Sigmoid colon (tissue), 4 donors: ENCODE results near the gene VIT.

Experiments
- EP300 ChIP-seq, 4 donors: sonication (generic); formaldehyde crosslinking; IDR thresholded peaks; one replicate each; pipeline ENCODE4 v1.6.1; 2017; ENCODE audit warnings: antibody characterized with exemption in 4 of 4
- POLR2A ChIP-seq, 2 donors: fragments of 450-650 bp; IDR thresholded peaks; one replicate each; pipeline ENCODE4 v1.6.1; 2016; ENCODE audit warnings: antibody characterized with exemption in 2 of 2, mild to moderate bottlenecking in 2 of 2, moderate library complexity in 2 of 2
- POLR2AphosphoS5 ChIP-seq, 4 donors: sonication (generic); formaldehyde crosslinking; IDR thresholded peaks; one replicate each; pipeline ENCODE4 v1.6.1; 2017; ENCODE audit warnings: antibody characterized with exemption in 4 of 4
- TF ChIP-seq, protein P1 (sequence below), 4 experiments: fragments of 450-650 bp in 3 of 4; fragments of 200-600 bp in 1 of 4; IDR thresholded peaks; one replicate each; pipeline ENCODE4 v1.5.1; 2016 to 2019; ENCODE audit warnings: antibody characterized with exemption in 4 of 4, mild to moderate bottlenecking in 3 of 4, moderate library complexity in 2 of 4

DNA sequence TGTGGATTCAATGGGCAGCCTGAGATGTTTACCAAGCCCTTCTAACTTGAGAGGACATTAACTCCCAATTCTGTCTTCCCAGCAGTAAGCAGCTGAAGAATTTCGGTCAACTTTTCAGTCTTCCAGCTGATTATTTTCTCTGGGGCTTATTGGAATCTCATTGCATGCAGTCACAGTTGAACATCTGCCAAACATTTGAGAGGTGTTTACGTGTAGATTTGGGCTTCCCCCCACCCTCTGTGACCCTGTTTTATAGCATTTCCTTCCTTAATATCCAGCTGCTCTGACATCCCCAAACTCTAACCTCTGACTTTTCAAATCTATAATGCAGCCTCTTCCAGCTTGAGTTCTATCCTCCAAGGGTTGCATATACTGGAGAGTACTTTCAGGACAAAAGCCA is 16.5 kb upstream of the VIT start:
- TF ChIP-seq, protein P1, sequence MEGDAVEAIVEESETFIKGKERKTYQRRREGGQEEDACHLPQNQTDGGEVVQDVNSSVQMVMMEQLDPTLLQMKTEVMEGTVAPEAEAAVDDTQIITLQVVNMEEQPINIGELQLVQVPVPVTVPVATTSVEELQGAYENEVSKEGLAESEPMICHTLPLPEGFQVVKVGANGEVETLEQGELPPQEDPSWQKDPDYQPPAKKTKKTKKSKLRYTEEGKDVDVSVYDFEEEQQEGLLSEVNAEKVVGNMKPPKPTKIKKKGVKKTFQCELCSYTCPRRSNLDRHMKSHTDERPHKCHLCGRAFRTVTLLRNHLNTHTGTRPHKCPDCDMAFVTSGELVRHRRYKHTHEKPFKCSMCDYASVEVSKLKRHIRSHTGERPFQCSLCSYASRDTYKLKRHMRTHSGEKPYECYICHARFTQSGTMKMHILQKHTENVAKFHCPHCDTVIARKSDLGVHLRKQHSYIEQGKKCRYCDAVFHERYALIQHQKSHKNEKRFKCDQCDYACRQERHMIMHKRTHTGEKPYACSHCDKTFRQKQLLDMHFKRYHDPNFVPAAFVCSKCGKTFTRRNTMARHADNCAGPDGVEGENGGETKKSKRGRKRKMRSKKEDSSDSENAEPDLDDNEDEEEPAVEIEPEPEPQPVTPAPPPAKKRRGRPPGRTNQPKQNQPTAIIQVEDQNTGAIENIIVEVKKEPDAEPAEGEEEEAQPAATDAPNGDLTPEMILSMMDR (IDR thresholded peaks at IDR 0.05), result no peak
- TF ChIP-seq POLR2A (IDR thresholded peaks at IDR 0.05) (no peak), POLR2AphosphoS5 (IDR thresholded peaks at IDR 0.05) (no peak), EP300 (IDR thresholded peaks at IDR 0.05) (no peak)
